HG03175 (cell line): ENCODE measurements around the gene FBP1.

Experiments
- ATAC-seq: cut with Tn5 transposase; IDR thresholded peaks from one replicate; pipeline ENCODE4 v1.9.1; 2021; ENCODE audit warnings: mild to moderate bottlenecking, moderate library complexity; ENCODE audit not compliant: unreplicated experiment

Gene FBP1

GRCh38 chr9:94657021-94657725 lies 17.9 kb upstream of the FBP1 start:
- ATAC-seq: no peak

- ATAC-seq: peak; percentile 98
These were observed 16.9 kb upstream of the FBP1 start for GRCh38 chr9:94656200-94656599.

- no peak for ATAC-seq
These were observed 16.4 kb upstream of the FBP1 start for GRCh38 chr9:94655739-94656138.

- no peak for ATAC-seq
These were observed 15.0 kb upstream of the FBP1 start for GRCh38 chr9:94654165-94654894.

- no peak for ATAC-seq
These were observed 11.6 kb upstream of the FBP1 start for GRCh38 chr9:94650949-94651348.

GRCh38 chr9:94649100-94649819 lies 9.9 kb upstream of the FBP1 start:
- ATAC-seq: no peak

GRCh38 chr9:94648185-94648584 lies 8.9 kb upstream of the FBP1 start:
- ATAC-seq: no peak

- ATAC-seq: no peak
These were observed 6.6 kb upstream of the FBP1 start for GRCh38 chr9:94645901-94646300.

- no peak for ATAC-seq
These were observed 5.2 kb upstream of the FBP1 start for GRCh38 chr9:94644543-94644942.

GRCh38 chr9:94643741-94644140 lies 4.4 kb upstream of the FBP1 start:
- ATAC-seq: no peak

- no peak for ATAC-seq
These were observed 3.9 kb upstream of the FBP1 start for GRCh38 chr9:94643176-94643575.

GRCh38 chr9:94642501-94642900 lies 3.2 kb upstream of the FBP1 start:
- no peak for ATAC-seq

- ATAC-seq: no peak
These were observed 670 bp upstream of the FBP1 start for GRCh38 chr9:94639999-94640376.

- no peak for ATAC-seq
These were observed 820 bp downstream of the FBP1 start for GRCh38 chr9:94638335-94639060.

- ATAC-seq: no peak
These were observed 6.6 kb downstream of the FBP1 start for GRCh38 chr9:94632737-94633136.

- no peak for ATAC-seq
These were observed 7.7 kb downstream of the FBP1 start for GRCh38 chr9:94631599-94631998.

- no peak for ATAC-seq
These were observed 8.5 kb downstream of the FBP1 start for GRCh38 chr9:94630833-94631232.

GRCh38 chr9:94630281-94630680 lies 9.0 kb downstream of the FBP1 start:
- ATAC-seq: no peak

GRCh38 chr9:94627287-94627686 lies 12.0 kb downstream of the FBP1 start:
- ATAC-seq: no peak

GRCh38 chr9:94625835-94626234 lies 13.5 kb downstream of the FBP1 start:
- no peak for ATAC-seq

GRCh38 chr9:94624629-94625028 lies 14.7 kb downstream of the FBP1 start:
- no peak for ATAC-seq
